ENCODE measurements around the gene SCNN1B.

Gene SCNN1B

GRCh38 chr16:23317266-23317661, 15.2 kb downstream of the SCNN1B start:
- no peak overlapping the region for H3K27ac ChIP-seq (ENCODE audit: low read length)
- H3K9me3 ChIP-seq (ENCODE audit: insufficient read depth, low read length), result no peaks in the 10 kb centered on the region
- no peak overlapping the region for H3K4me2 ChIP-seq (ENCODE audit: low read length)
- H3K4me3 ChIP-seq (ENCODE audit: low read length), result no peak overlapping the region
- no peak for TF ChIP-seq CTCF (IDR thresholded peaks at IDR 0.05; ENCODE audit: low read depth, low read length)
- TF ChIP-seq EZH2phosphoT487 (IDR thresholded peaks at IDR 0.05; ENCODE audit: low read depth), result no peak
- no peak overlapping the region for H3K9ac ChIP-seq (ENCODE audit: low read length)
- H3K36me3 ChIP-seq (replicated peaks; ENCODE audit: low read depth, low read length), result no peaks in the 10 kb centered on the region
- peaks cover 11% of the 10 kb centered on the region for H3K4me1 ChIP-seq (ENCODE audit: low read length)
- no peak overlapping the region for H2AFZ ChIP-seq (ENCODE audit: low read depth, low read length)
- no peaks in the 10 kb centered on the region for H3K79me2 ChIP-seq (ENCODE audit: low read length)
- no peaks in the 10 kb centered on the region for H4K20me1 ChIP-seq (ENCODE audit: insufficient read depth, low read length)
- H3K27me3 ChIP-seq (ENCODE audit: low read depth, low read length), result no peaks in the 10 kb centered on the region

GRCh38 chr16:23317751-23318150, 15.6 kb downstream of the SCNN1B start:
- Histone ChIP-seq H3K27ac (ENCODE audit: low read length) (no peak overlapping the region), H3K4me2 (ENCODE audit: low read length) (no peak overlapping the region), H3K9me3 (ENCODE audit: insufficient read depth, low read length) (no peaks in the 10 kb centered on the region), H3K4me3 (ENCODE audit: low read length) (no peak overlapping the region), H4K20me1 (ENCODE audit: insufficient read depth, low read length) (no peaks in the 10 kb centered on the region), H3K4me1 (ENCODE audit: low read length) (peaks cover 13% of the 10 kb centered on the region), H3K79me2 (ENCODE audit: low read length) (no peaks in the 10 kb centered on the region), H3K27me3 (ENCODE audit: low read depth, low read length) (no peaks in the 10 kb centered on the region), H3K9ac (ENCODE audit: low read length) (no peak overlapping the region), H2AFZ (ENCODE audit: low read depth, low read length) (no peak overlapping the region), H3K36me3 (replicated peaks; ENCODE audit: low read depth, low read length) (no peaks in the 10 kb centered on the region)
- no peak for TF ChIP-seq EZH2phosphoT487 (IDR thresholded peaks at IDR 0.05; ENCODE audit: low read depth)

- Histone ChIP-seq H3K9ac (ENCODE audit: low read length) (no peak overlapping the region), H3K27me3 (ENCODE audit: low read depth, low read length) (no peaks in the 10 kb centered on the region), H3K9me3 (ENCODE audit: insufficient read depth, low read length) (no peaks in the 10 kb centered on the region), H3K79me2 (ENCODE audit: low read length) (no peaks in the 10 kb centered on the region), H2AFZ (ENCODE audit: low read depth, low read length) (no peak overlapping the region), H4K20me1 (ENCODE audit: insufficient read depth, low read length) (no peaks in the 10 kb centered on the region), H3K36me3 (replicated peaks; ENCODE audit: low read depth, low read length) (no peaks in the 10 kb centered on the region), H3K27ac (ENCODE audit: low read length) (no peak overlapping the region), H3K4me1 (ENCODE audit: low read length) (peaks cover 22% of the 10 kb centered on the region), H3K4me3 (ENCODE audit: low read length) (no peak overlapping the region), H3K4me2 (ENCODE audit: low read length) (no peak overlapping the region)
- TF ChIP-seq CTCF (IDR thresholded peaks at IDR 0.05; ENCODE audit: low read depth, low read length) (no peak), EZH2phosphoT487 (IDR thresholded peaks at IDR 0.05; ENCODE audit: low read depth) (no peak)
Observed at GRCh38 chr16:23318639-23319038, 16.5 kb downstream of the SCNN1B start.

- no peak overlapping the region for H3K4me3 ChIP-seq (ENCODE audit: low read length)
- no peaks in the 10 kb centered on the region for H4K20me1 ChIP-seq (ENCODE audit: insufficient read depth, low read length)
- no peaks in the 10 kb centered on the region for H3K9me3 ChIP-seq (ENCODE audit: insufficient read depth, low read length)
- H3K27ac ChIP-seq (ENCODE audit: low read length), result no peak overlapping the region
- H3K4me2 ChIP-seq (ENCODE audit: low read length), result no peak overlapping the region
- no peaks in the 10 kb centered on the region for H3K27me3 ChIP-seq (ENCODE audit: low read depth, low read length)
- H3K79me2 ChIP-seq (ENCODE audit: low read length), result no peaks in the 10 kb centered on the region
- H3K9ac ChIP-seq (ENCODE audit: low read length), result no peak overlapping the region
- H3K36me3 ChIP-seq (replicated peaks; ENCODE audit: low read depth, low read length), result no peaks in the 10 kb centered on the region
- peak overlapping the region; percentile 43; the same call in 1 of the 2 replicates for H2AFZ ChIP-seq (ENCODE audit: low read depth, low read length)
- peaks cover 33% of the 10 kb centered on the region for H3K4me1 ChIP-seq (ENCODE audit: low read length)
- TF ChIP-seq EZH2phosphoT487 (IDR thresholded peaks at IDR 0.05; ENCODE audit: low read depth) (no peak), CTCF (IDR thresholded peaks at IDR 0.05; ENCODE audit: low read depth, low read length) (no peak)
Observed at GRCh38 chr16:23319861-23320615, 17.9 kb downstream of the SCNN1B start.

Data from OCI-LY3 (cell line).